HG02852 (cell line): ENCODE measurements around the gene IGF2BP3.

Experiments
- ATAC-seq: cut with Tn5 transposase; IDR thresholded peaks from one replicate; pipeline ENCODE4 v1.9.1; 2021; ENCODE audit warnings: mild to moderate bottlenecking, moderate library complexity; ENCODE audit not compliant: unreplicated experiment

Gene IGF2BP3

GRCh38 chr7:23380961-23381360 lies 89.3 kb downstream of the IGF2BP3 start:
- ATAC-seq: no peak

DNA sequence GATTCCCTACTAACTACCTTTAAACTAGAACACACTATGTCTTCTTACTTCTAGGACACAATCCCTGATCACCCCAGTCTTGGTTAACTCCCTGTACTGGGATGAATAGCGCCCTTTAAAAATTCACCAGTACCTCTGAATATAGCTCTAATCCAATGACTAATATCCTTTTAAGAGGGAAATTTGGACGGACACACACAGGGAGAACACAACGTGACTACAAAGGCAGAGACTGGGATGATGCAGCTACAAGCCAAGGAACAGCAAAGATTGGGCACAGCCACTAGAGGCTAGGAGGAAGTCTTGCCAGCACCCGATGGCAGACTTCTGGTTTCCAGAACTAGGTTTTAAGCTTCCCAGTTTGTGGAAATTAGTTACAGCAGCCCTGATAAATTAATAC lies 89.7 kb downstream of the IGF2BP3 start:
- no peak for ATAC-seq

DNA sequence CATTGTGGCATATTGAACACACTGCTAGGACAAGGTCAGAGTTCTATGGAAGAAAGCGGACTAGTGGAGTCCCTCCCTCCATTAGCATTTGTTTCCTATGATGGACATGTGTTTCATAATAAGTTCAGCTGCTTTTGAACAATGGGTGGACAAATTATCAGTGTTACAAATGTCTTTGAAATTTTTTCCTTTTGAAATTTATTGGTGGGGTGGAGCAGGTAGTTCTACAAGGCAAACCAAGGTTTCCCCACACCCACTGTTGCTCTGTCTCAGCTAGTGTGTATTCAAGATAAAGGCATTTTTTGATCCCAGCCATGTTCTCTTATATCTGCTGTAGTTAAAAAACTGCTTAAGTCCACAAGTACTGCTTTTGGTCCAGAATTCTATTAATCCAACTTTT lies 91.3 kb downstream of the IGF2BP3 start:
- no peak for ATAC-seq

- no peak for ATAC-seq
Observed at GRCh38 chr7:23377134-23377533, 93.2 kb downstream of the IGF2BP3 start.

DNA sequence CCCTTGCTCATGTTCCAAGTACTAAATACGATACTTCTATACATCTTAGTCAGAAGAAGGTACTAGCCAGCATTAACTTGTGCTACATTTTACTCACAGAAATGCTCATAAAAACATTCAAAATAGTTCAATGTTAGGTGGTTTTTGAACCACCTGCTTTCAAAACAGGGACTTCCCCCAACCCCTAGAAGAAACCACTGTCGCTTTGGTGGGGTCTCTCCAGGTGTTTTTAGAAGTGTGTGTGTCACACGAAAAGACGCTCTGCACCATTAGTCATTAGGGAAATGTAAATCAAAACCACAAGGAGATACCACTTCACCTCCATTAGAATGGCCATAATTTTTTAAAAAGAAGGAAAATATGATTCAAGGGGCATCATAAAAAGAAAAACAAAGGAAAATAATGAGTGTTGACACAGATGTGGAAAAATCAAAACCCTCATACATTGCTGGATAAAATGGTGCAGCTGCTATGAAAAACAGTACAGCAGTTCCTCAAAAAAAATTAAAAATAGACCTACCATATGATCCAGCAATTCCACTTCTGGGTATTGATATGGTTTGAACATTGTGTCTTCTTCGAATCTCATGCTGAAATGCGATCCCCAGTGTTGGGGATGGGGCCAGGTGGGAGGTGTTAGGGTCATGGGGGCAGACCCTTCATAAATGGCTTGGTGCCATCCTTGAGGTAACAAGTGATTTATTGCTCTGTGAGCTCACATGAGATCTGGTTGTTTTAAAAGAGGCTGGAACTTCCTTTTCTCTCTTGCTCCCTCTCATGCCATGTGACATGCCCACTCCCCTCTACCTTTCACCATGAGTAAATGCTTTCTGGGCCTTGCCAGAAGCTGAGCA lies 96.9 kb downstream of the IGF2BP3 start:
- ATAC-seq: peak; percentile 70

DNA sequence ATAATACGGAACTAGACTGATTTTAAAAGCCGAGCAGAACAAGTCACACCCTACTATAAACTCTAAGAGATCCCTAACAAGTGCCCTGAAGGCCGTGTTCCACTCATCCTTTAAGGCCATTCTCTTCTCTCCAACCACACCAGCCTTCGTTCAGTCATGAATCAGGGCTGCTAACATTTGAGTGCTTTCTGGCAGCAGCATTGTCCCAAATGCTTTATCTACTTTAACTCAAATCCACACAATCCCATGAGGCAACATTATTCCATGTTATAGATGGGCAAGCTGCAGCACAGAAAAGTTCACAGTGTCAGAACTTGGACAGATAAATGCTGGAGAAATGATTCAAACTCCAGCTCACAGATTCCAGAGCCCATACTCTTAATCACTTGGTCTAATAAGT lies 97.7 kb downstream of the IGF2BP3 start:
- ATAC-seq: no peak

DNA sequence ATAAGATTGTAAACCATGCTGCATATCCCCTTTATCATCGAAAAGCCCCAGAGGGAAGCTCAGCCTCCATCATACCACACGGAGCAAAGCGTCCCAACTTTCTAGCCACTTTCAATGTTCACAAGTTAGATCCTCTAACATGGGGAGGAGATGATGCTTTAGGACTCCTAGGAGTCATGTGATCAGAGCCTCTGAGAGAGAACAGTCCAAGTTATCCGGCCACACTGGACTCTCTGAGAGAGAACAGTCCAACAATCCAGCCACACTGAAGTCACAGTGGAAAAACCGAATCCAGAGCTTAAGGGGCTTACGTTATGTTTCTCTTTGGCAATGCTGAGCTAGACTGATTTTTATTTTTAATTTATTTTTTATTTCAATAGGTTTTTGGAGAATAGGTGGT lies 98.6 kb downstream of the IGF2BP3 start:
- ATAC-seq: no peak

DNA sequence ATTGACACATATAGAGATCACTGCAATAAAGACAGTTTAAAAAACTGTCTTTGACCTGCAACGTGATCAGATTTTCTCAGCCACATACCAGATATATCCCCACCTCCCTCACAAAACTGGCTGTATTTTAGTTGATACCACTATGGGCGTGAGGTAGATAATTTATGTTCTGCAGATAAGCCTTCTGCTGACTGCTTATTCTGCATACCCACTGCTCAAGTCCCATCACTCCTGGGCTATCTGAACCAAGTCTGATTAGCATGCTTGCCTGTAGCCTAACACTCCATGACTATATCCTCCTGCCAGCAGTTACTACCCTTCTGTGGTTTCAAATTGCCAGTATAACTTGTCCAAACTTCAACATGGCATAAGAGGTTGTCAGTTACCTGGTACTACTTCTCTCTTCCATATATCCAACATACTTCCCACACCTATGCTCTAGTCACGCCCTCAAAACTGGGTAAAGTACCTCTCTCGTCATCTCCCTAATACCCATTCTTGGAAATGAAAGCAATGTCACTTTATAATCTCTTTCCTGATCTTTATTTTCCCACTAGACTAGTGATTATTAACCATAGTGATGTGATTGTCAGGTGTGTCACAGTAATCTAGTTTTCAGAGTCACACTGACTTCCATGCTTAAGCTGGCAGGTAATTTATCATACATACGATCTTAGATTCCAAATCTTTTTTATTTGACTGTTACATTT lies 100.4 kb downstream of the IGF2BP3 start:
- ATAC-seq: no peak

GRCh38 chr7:23369100-23369499 lies 101.2 kb downstream of the IGF2BP3 start:
- no peak for ATAC-seq

DNA sequence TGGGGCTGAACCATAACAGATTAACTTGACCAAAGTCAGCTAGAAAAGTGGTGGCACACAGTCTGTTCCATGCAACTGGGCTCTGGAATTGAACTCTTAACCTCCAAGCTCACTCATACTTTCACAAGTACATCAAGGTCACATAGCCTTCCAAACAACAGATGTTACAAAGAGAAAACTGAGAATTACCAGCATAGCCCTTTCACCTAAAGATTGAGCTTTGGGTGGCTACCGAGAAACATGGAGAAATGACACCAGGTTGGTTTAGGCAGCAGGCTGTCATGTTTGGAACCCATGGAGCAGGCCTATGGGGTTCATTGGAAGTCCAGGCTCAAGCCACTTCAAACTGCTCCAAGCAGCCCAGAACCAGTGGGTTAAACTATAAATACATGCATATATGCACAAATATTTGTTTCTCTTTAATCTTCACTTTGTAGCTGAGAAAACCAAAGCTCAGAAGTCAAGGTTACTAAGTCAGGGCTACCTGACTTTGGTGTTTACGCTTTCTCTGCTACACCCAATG lies 112.1 kb downstream of the IGF2BP3 start:
- ATAC-seq: no peak

DNA sequence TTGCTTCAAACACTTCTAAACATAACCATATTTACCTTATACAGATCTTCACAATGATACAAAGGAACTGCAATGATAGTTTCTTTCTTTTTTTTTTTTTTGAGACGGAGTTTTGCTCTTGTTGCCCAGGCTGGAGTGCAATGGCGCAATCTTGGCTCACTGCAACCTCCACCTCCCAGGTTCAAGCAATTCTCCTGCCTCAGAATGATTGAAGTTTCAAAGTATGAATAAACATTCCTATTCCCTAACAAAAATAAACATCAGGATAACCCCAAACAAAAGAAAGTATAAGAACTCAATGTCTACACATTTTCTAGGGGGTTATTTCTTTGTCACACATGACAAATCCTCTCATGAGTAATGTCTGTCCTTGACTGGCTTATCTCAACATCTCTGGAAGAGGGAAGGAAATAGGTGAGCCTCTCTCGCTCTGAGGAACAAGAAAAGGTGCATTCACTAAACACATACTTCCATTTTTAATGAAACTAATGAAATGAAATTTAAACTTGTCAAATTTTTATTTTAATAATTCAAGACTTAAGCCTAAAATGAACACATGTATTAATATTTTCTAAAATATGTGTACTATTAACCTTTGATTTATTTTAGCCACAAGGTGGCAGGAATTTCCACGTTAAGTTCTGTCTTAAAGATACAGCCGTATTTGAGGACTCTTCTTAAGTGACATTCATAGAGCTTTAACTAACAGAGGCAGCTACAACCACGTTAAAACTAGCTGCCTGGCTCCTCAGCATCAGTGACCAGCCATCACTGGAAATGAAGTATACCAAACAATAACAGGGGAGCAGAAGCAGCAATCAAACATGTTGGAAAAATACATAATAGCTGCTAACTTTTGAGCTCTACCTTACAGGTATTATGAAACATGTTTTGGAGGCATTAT lies 112.8 kb downstream of the IGF2BP3 start:
- no peak for ATAC-seq

DNA sequence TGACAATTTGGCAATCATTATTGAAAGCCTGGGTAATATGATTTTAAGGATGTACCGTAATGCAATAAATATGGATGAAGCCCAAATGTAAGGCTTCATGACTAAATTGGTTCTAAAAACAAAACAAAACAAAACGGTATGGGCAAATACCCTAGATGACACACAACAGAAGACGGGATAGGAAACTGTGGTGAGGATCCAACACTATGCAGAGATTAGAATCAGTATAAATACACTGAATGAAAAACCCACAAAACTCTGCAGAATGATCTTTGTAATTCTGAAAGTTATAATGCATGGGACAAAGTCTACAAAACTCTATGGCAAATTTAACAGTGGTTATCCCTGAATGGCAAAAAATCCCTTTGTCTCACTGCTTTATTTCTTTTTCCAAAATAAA lies 113.6 kb downstream of the IGF2BP3 start:
- ATAC-seq: no peak

GRCh38 chr7:23356168-23356567 lies 114.1 kb downstream of the IGF2BP3 start:
- ATAC-seq: no peak

DNA sequence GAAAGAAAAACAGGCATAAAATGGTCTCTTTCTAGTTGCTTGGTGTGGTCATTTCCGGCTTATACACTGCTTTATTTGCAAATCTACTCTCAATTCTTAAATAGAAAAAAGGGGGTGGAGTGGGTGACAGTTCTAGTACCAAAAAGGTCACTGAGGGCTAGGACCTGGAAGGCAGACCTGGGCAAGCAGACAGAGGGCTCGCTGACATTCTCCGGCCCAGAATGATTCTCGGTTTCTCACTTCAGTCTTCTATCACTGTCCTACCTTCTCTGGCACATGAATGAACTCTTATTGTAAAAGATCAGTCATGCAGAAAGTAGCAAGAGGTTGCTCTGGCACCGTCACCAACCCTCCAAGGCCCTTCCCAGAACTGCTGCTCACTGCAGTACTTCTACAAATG lies 117.1 kb downstream of the IGF2BP3 start:
- ATAC-seq: no peak

- no peak for ATAC-seq
Observed at GRCh38 chr7:23350466-23350865, 119.8 kb downstream of the IGF2BP3 start.

DNA sequence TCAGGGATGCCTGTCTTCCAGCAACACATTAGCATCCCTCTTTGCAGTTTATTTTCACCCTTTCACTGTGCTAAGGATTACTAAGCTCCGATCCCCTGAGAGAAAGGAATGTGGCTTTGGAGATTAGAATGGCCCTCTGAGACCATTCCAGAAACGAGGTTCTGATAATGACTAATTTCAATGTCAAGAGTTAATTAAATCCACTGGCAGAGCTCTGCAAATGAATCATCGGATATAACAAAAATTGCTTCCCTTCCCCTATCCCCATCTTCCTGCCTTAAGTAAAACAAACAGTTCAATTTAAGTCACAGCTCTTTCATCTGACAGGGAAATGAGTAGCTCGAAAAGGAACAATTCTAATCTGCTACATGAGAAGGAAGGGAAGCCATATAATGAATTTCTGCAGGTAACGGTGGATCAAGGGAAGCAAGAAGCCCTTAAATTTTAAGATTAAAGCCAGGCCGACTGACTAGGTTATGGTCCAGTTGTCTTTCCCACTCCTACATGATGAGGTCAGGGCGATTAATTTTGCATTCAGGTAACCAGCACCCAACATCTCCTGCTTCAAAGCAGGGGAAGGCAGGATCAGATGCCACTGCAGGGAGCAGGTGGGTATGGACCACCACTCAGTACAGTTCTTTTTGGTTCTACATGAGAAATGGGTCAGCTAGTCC lies 120.7 kb downstream of the IGF2BP3 start:
- ATAC-seq: no peak

- no peak for ATAC-seq
Observed at GRCh38 chr7:23347682-23348180, 122.6 kb downstream of the IGF2BP3 start.

GRCh38 chr7:23347033-23347681 lies 123.1 kb downstream of the IGF2BP3 start:
- ATAC-seq: no peak

- no peak for ATAC-seq
Observed at GRCh38 chr7:23346316-23346715, 124.0 kb downstream of the IGF2BP3 start.

DNA sequence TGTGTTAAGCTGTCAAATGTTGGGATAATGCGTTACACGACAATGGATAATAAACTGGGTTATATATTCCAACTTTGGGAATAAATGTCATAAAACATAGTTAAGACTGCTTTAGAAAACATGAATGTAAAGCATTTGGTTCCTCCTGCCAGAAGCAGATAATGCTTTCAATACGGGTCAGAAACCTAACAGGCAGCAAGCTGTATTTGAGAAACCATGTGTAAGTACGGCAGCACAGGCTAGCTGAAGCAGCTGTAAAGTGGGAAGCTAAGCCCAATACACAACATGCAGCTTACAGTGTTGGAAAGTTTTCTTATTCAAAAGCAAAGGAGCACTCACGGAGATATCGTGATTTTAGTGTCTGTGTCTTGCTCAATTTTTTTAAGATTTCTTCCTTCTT lies 124.7 kb downstream of the IGF2BP3 start:
- ATAC-seq: no peak
